SU-DHL-6 (cell line): ENCODE results near the gene CIAO2B.

Source experiments
- CTCF ChIP-seq: fragments of 200-600 bp; sonication (generic); IDR thresholded peaks from one replicate; pipeline ENCODE4 v1.5.1; 2017; ENCODE audit warnings: antibody characterized with exemption, mild to moderate bottlenecking, low read length, moderate library complexity; ENCODE audit not compliant: insufficient read depth, poor library complexity, severe bottlenecking
- EZH2phosphoT487 ChIP-seq: fragments of 200-600 bp; sonication (generic), shearing (Covaris generic); conservative IDR thresholded peaks from 2 replicates; pipeline ENCODE4 v1.6.1; 2018; ENCODE audit warnings: mild to moderate bottlenecking, antibody characterized with exemption, low read length, moderate library complexity, mixed read lengths

GRCh38 chr16:66890799-66891198, 43.4 kb downstream of the CIAO2B start:
- TF ChIP-seq CTCF (no peak), EZH2phosphoT487 (no peak)
